B cell (primary cell): ENCODE measurements around the gene KCNQ2. TPM values are rescaled to one million over a fixed set of nuclear protein-coding genes. Genes with fewer than 3 reads are reported as not detected.

Experiments used
- ATAC-seq: fragments of 200-7000 bp; cut with Tn5 transposase; one replicate; pipeline ENCODE4 v1.10.0; 2021; ENCODE audit warnings: low read depth, mild to moderate bottlenecking, moderate number of reproducible peaks, moderate library complexity
- CTCF ChIA-PET: fragments of 350-600 bp; sonication (Branson Sonifier 250); formaldehyde crosslinking; loops from one replicate; lab custom pipeline; 2021; ENCODE audit warnings: antibody characterized with exemption, inconsistent platforms; lab: Charles Lee
- POLR2A ChIA-PET: fragments of 350-600 bp; sonication (Branson Sonifier 250); formaldehyde crosslinking; loops from one replicate; lab custom pipeline; 2021; ENCODE audit warnings: antibody characterized with exemption; lab: Charles Lee
- DNase-seq: peaks from one replicate; pipeline ENCODE4 v3.0.0; 2013
- H2AFZ ChIP-seq: 2 replicates; pipeline ENCODE4 v1.6.1; 2012; ENCODE audit warnings: mild to moderate bottlenecking, low read depth, low read length; ENCODE audit not compliant: insufficient read depth, poor library complexity, severe bottlenecking
- H3K27ac ChIP-seq, 2 donors: 1 replicate in 1 of 2; 2 replicates in 1 of 2; pipeline ENCODE4 v1.5.1; 2012 to 2013; ENCODE audit warnings: low read length in 2 of 2, mild to moderate bottlenecking in 2 of 2, moderate library complexity in 1 of 2
- H3K27me3 ChIP-seq, 4 experiments: fragments of 200-600 bp in 1 of 4; sonication (generic) in 1 of 4; replicated peaks in 1 of 4; 1 replicate in 2 of 4; 2 replicates in 2 of 4; pipeline versions ENCODE4 v1.6.1 to v1.7.0; 2013 to 2016; ENCODE audit warnings: low read length in 3 of 4, mild to moderate bottlenecking in 2 of 4, mixed read lengths in 1 of 4, moderate library complexity in 1 of 4; ENCODE audit not compliant: insufficient read depth in 4 of 4, control insufficient read depth in 3 of 4; ENCODE audit errors: control extremely low read depth in 1 of 4
- H3K36me3 ChIP-seq, 2 experiments: replicated peaks in 1 of 2; 1 replicate in 1 of 2; 2 replicates in 1 of 2; pipeline versions ENCODE4 v1.6.1 to v1.7.1; 2013; ENCODE audit warnings: low read length in 1 of 2; ENCODE audit not compliant: insufficient read depth in 2 of 2, control insufficient read depth in 1 of 2; ENCODE audit errors: control extremely low read depth in 1 of 2, extremely low read depth in 1 of 2
- H3K4me1 ChIP-seq, 2 donors: fragments of 200-600 bp in 1 of 2; sonication (generic) in 1 of 2; 1 replicate in 1 of 2; 2 replicates in 1 of 2; pipeline versions ENCODE4 v1.5.1 to v1.6.1; 2013 to 2017; ENCODE audit warnings: low read length in 2 of 2; ENCODE audit not compliant: control insufficient read depth in 2 of 2, insufficient read depth in 2 of 2
- H3K4me2 ChIP-seq: replicated peaks from 2 replicates; pipeline ENCODE3; 2012; ENCODE audit warnings: mild to moderate bottlenecking, low read depth, low read length; ENCODE audit not compliant: poor library complexity, severe bottlenecking
- H3K4me3 ChIP-seq, 5 experiments: fragments of 200-600 bp in 1 of 5; sonication (generic) in 1 of 5; 1 replicate in 3 of 5; 2 replicates in 2 of 5; pipeline versions ENCODE4 v1.5.1 to v1.7.0; 2011 to 2016; ENCODE audit warnings: low read length in 4 of 5, mild to moderate bottlenecking in 4 of 5, low read depth in 2 of 5, control low read depth in 1 of 5, moderate library complexity in 1 of 5; ENCODE audit not compliant: insufficient read depth in 1 of 5; ENCODE audit errors: control extremely low read depth in 1 of 5, extremely low read depth in 1 of 5
- H3K79me2 ChIP-seq: fragments of 200-600 bp; sonication (generic); one replicate; pipeline ENCODE4 v1.6.0; 2016; ENCODE audit warnings: low read length; ENCODE audit not compliant: control insufficient read depth, insufficient read depth
- H3K9ac ChIP-seq: fragments of 200-600 bp; sonication (generic); 2 replicates; pipeline ENCODE4 v1.6.1; 2017; ENCODE audit warnings: mild to moderate bottlenecking, low read length, moderate library complexity
- H3K9me3 ChIP-seq, 3 donors: one replicate each; pipeline versions ENCODE4 v1.6.1 to v1.7.1; 2013; ENCODE audit warnings: low read length in 2 of 3; ENCODE audit not compliant: control insufficient read depth in 2 of 3, insufficient read depth in 1 of 3; ENCODE audit errors: control extremely low read depth in 1 of 3
- H4K20me1 ChIP-seq: 2 replicates; pipeline ENCODE4 v1.6.0; 2012; ENCODE audit warnings: mild to moderate bottlenecking, low read length; ENCODE audit not compliant: insufficient read depth, control insufficient read depth, poor library complexity, severe bottlenecking
- H3K27ac Mint-ChIP-seq: one replicate; pipeline ENCODE4 v1.8.0; 2021; ENCODE audit warnings: mixed read lengths
- H3K27me3 Mint-ChIP-seq: one replicate; pipeline ENCODE4 v1.8.0; 2021; ENCODE audit warnings: mixed read lengths
- H3K4me1 Mint-ChIP-seq: one replicate; pipeline ENCODE4 v1.8.0; 2021; ENCODE audit warnings: mixed read lengths
- H3K4me3 Mint-ChIP-seq: one replicate; pipeline ENCODE4 v1.8.0; 2021; ENCODE audit warnings: mixed read lengths
- H3K9me3 Mint-ChIP-seq: one replicate; pipeline ENCODE4 v1.8.0; 2022; ENCODE audit warnings: mixed read lengths; ENCODE audit not compliant: insufficient read depth
- CTCF ChIP-seq: fragments of 200-600 bp; IDR thresholded peaks from one replicate; pipeline ENCODE4 v1.8.0; 2022; ENCODE audit warnings: antibody characterized with exemption, mild to moderate bottlenecking
- EZH2 ChIP-seq: IDR thresholded peaks from 2 replicates; pipeline ENCODE4 v1.6.1; 2012; ENCODE audit warnings: borderline replicate concordance, low read depth, mild to moderate bottlenecking, moderate library complexity, low read length; ENCODE audit not compliant: insufficient read depth, poor library complexity, severe bottlenecking
- WGBS: methylation state at CpG from one replicate; pipeline ENCODE4 v1.1.5; 2013; ENCODE audit warnings: missing lambda C conversion rate; ENCODE audit not compliant: insufficient coverage; 5-methylcytosine and 5-hydroxymethylcytosine counted together
- intact Hi-C: fragments of 100-400 bp; cut with micrococcal nuclease; formaldehyde crosslinking; loops from one replicate; pipeline ENCODE4 v1.10.0; 2022
- polyA plus RNA-seq: library from polyadenylated mRNA; depleted of rRNA; stranded (reverse); fragments of >200 nt; gene quantifications from 2 replicates; pipeline ENCODE4 v1.2.3, GENCODE V29; 2012
- total RNA-seq, 2 donors: library from RNA; stranded (reverse); fragments of 120-200 nt in 1 of 2; gene quantifications; 1 replicate in 1 of 2; 2 replicates in 1 of 2; pipeline versions ENCODE4 v1.2.3 to v1.2.4, GENCODE V29; 2013 to 2022

Gene KCNQ2
- total and polyA plus RNA-seq, 2 donors (not counting 1 experiment from before 2014, with no cell fraction given), result 0.12 TPM; not detected in 1

DNA sequence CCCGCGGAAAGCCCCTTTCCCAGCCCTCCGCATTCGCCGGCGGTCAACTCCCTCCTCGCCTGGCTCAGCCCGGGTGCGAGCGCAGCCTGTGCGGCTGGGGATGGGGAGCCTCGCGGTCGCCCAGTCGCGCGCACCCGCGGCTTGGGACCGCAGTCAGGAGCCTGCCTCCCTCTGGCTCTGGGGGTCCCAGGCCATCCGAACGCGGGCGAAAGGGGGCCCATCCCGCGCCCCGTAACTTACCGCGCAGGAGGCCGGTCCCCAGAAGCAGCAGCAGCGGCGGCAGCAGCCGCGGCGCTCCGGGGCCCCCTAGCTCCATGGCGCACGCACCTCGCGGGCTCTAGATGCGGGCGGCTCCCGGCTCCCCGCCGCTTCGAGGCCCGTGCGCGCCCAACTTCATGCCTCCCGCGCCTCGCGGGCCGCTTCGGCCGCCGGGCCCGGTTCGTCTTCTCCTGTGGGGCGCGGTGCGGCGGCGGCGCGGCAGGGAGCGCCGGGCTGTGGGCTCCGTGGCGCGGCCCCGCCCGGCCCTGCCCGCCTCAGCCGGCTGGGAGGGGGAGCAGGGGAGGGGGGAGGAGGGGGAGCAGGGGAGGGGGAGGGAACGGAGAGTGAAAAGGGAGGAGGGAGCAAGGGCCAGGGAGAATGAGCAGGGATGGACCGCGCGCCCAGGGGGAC is 111.5 kb downstream of the KCNQ2 start, which contains the start of gene CHRNA4:
Gene CHRNA4 (minus strand): TSS at position 500 of the 669 bp plus-strand sequence. CDS start 184 bp downstream, at position 316.
- H3K27me3 ChIP-seq, result peaks cover 0 to 45% (median 7%) of the 10 kb centered on the region in 4 experiments
- H3K9ac ChIP-seq, result no peak within 1 kb of the TSS
- H3K4me2 ChIP-seq, result no peak within 1 kb of the TSS
- TF ChIP-seq EZH2 (no peak), CTCF (no peak)
- Mint-ChIP-seq H3K27ac (no peak within 1 kb of the TSS), H3K9me3 (no peaks in the 10 kb centered on the region), H3K4me1 (peaks cover 4% of the 10 kb centered on the region), H3K4me3 (no peak within 1 kb of the TSS), H3K27me3 (peaks cover 17% of the 10 kb centered on the region)
- POLR2A ChIA-PET, result no interaction called here
- no peak within 1 kb of the TSS for H3K27ac ChIP-seq
- no peaks in the 10 kb centered on the region for H3K36me3 ChIP-seq
- no peaks in the 10 kb centered on the region for H3K79me2 ChIP-seq
- peaks cover 0 to 9% of the 10 kb centered on the region in 2 donors for H3K4me1 ChIP-seq
- H4K20me1 ChIP-seq, result no peaks in the 10 kb centered on the region
- H3K4me3 ChIP-seq, result no peak within 1 kb of the TSS
- H3K9me3 ChIP-seq, result peaks cover 0 to 19% (median 0%) of the 10 kb centered on the region in 3 donors
- no peak within 1 kb of the TSS for H2AFZ ChIP-seq
- WGBS, result 7% methylated on average over 59 of the region's 79 CpGs
- DNase-seq (no peak), ATAC-seq (no peak)
- intact Hi-C loops, result no loop called here
- CTCF ChIA-PET, result no interaction called here
